GM10847 (cell line): Measurements from ENCODE around the gene PLIN4.

Experiments
- POLR2A ChIP-seq: IDR thresholded peaks from 2 replicates; pipeline ENCODE4 v1.6.1; 2011; ENCODE audit not compliant: insufficient read length; ENCODE audit errors: extremely low read depth

The PLIN4 gene

DNA sequence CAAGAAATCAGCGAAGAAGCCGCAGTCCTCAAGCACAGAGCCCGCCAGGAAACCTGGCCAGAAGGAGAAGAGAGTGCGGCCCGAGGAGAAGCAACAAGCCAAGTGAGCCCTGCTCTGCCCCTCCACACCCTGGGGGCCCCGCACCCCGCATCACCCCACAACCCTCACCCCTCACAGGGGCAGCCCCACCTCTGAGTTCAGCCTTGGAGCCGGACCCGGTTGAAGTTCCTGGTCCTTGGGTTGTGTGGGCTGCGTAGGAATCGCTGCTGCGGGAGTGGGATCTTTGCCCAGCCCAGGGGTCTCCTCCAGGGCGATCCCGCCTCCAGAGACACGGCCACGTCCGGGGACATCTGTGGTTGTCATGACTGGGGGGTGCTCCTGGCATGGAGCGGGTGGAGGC lies 22.0 kb downstream of the PLIN4 start:
- no peak for TF ChIP-seq POLR2A

DNA sequence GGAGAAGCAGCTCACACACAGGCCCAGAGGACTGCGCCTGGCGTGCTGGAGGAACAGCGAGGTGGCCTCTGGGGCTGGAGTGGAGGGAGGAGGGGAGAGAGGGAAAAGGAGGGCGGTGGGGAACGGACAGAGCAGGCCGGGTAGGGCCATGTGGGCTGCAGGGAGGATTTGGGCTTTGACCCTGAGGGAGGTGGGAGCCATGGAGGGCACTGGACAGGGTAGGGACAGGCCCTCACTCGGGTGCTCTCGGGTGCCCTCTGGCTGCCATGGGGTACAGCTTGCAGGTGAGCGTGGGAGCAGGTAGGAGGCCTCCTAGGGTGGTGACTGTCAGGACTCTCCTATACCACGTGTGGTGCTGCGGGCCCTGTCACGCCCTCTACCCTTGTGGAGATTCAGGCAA lies 22.8 kb downstream of the PLIN4 start:
- TF ChIP-seq POLR2A: no peak

DNA sequence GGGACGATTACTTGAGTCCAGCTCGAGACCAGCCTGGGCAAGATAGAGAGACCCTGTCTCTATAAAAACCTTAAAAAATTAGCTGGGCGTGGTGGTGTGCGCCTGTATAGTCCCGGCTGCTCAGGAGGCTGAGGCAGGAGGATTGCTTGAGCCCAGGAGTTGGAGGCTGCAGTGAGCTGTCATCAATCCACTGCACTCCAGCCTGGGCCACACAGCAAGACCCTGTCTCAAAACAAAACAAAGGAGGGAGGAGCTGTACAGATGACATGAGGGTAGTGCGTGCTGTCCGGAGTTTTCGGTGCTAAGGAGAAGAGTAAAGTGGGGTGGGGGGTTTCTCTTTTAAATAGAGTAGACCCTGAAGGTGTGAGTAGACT lies 23.6 kb downstream of the PLIN4 start:
- TF ChIP-seq POLR2A: no peak

DNA sequence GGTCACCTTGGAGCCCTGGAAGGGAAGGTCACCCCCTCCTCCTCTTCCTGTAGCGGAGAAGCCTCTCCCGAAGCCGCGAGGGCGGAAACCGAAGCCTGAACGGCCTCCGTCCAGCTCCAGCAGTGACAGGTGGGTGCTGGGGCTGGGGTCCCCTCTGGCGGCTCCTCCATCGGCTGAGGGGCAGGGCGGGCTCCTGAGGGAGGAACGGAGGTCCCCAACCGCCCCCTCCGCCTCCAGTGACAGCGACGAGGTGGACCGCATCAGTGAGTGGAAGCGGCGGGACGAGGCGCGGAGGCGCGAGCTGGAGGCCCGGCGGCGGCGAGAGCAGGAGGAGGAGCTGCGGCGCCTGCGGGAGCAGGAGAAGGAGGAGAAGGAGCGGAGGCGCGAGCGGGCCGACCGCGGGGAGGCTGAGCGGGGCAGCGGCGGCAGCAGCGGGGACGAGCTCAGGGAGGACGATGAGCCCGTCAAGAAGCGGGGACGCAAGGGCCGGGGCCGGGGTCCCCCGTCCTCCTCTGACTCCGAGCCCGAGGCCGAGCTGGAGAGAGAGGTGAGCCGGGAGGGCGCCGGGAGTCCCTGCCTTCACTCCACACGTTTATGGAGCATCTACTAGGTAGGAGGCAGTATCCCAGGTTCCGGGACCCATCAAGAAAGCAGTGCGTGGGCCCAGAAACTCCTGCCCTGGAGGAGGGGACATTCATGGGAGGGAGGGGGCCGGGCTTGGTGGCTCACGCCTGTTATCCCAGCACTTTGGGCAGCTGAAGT lies 24.2 kb downstream of the PLIN4 start:
- TF ChIP-seq POLR2A: no peak

DNA sequence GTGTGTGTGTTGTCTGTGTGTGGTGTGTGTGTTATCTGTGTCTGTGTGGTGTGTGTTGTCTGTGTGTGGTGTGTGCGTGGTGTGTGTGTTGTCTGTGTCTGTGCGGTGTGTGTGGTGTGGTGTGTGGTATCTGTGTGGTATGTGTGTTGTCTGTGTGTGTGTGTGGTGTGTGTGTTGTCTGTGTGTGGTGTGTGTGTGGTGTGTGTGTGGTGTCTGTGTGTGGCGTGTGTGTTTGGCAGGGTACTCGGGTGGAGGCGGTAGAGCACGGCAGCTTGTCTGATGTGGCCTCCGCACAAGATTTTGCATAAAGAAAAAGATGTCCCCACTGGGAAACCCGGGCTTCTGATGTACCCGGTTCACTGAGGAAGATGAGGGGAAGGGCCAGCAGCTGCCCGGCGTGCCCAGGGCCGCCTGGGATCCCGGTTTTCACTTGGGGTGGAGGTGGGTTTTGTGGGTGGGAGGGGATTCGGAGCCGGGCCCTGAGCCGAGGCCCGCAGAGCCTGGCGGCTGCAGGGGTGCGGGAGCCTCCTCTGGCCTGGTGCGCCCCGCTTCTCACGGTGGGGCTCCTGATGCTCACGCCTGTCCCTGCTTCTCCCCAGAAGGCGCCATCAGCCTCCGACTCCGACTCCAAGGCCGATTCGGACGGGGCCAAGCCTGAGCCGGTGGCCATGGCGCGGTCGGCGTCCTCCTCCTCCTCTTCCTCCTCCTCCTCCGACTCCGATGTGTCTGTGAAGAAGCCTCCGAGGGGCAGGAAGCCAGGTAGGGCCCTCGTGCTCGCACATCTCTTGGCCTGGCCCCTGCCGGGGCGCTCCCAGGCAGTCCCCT lies 25.0 kb downstream of the PLIN4 start:
- TF ChIP-seq POLR2A: no peak

DNA sequence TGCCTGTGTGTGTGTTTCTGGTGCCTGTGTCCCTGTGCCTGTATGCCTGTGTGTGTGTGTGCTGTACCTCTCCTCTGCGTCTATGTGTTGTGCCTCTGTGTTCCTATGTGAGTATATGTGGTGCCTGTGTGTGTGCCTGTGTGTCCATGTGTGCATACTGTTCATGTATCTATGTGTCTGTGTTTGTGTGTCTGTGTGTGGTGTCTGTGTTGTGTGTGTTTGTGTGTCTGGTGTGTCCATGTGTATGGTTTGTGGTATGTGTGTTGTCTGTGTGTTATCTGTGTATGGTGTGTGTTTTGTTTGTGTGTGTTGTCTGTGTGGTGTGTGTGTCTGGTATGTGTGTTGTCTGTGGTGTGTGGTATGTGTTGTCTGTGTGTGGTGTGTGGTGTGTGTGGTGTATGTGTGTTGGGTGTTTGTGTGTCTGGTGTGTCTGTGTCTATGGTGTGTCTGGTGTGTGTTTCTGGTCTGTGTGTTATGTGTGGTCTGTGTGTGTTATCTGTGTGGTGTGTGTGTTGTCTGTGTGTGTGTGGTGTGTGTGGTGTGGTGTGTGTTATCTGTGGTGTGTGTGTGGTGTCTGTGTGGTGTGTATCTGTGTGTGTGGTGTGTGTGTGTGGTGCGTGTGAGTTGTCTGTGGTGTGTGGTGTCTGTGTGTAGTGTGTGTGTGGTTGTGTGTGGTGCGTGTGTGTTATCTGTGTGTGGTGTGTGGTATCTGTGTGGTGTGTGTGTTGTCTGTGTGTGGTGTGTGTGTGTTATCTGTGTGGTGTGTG lies 25.8 kb downstream of the PLIN4 start:
- no peak for TF ChIP-seq POLR2A

DNA sequence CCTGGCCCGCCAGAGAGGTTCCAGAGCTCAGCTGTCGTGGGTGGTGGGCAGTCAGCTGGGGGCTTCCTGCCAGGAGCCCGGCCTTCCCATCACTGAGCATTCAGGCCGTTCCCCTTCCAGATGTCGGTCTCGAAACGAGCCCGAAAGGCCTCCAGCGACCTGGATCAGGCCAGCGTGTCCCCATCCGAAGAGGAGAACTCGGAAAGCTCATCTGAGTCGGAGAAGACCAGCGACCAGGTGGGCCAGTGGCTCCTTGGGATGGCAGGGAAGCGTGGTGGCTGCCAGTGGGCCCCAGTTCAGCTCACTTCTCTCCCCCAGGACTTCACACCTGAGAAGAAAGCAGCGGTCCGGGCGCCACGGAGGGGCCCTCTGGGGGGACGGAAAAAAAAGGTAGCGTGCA lies 26.8 kb downstream of the PLIN4 start:
- no peak for TF ChIP-seq POLR2A

DNA sequence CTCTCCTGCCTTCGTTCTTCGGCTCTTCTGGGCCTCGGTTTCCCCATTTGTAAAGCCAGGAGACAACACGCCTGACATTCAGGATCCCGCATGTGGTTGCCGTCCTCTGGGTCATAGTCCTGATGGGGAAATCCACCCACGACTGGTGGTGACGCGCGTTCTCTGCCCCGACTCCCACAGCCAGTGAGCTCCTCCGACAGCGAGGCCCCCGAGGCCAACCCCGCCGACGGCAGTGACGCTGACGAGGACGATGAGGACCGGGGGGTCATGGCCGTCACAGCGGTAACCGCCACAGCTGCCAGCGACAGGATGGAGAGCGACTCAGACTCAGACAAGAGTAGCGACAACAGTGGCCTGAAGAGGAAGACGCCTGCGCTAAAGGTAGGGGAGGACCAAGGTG lies 29.8 kb downstream of the PLIN4 start:
- TF ChIP-seq POLR2A: no peak

DNA sequence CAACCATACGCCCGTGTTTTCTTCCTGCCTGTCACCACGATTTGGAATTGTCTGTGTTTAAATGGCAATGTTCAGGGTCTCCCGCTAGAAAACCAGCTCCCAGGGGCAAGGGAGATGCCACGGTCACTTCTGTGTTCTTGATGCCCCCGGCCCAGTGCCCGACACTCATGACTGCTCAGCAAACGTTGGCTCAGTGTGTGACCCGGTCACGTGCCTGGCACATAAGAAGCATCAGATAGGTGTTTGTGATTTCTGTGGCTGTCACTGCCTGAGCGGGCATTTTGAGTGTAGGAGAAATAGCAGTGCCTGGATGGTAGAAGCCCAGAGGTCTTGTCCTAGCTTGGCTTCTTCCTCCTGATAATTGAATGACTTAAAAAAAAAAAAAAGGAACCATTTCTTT lies 30.7 kb downstream of the PLIN4 start:
- TF ChIP-seq POLR2A: no peak

DNA sequence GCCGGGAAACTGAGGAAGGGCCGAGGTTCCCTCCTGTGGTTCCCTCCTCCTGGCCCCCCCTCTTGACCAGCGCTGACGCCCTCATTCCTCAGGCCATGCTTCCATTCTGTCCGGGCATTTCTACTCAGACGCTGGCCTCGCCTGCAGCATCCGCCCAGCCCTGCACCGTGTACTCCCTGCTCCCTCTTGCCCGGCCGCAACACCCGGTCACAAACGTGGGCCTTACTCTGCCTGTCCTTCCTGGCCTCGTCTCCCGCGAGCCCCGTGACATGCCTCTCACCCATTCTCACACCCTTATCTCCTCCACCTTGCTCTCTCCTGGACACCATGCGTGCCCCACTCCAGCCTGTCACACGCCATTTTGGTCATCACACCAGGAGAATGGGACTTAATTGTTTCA lies 34.9 kb downstream of the PLIN4 start:
- TF ChIP-seq POLR2A: no peak

DNA sequence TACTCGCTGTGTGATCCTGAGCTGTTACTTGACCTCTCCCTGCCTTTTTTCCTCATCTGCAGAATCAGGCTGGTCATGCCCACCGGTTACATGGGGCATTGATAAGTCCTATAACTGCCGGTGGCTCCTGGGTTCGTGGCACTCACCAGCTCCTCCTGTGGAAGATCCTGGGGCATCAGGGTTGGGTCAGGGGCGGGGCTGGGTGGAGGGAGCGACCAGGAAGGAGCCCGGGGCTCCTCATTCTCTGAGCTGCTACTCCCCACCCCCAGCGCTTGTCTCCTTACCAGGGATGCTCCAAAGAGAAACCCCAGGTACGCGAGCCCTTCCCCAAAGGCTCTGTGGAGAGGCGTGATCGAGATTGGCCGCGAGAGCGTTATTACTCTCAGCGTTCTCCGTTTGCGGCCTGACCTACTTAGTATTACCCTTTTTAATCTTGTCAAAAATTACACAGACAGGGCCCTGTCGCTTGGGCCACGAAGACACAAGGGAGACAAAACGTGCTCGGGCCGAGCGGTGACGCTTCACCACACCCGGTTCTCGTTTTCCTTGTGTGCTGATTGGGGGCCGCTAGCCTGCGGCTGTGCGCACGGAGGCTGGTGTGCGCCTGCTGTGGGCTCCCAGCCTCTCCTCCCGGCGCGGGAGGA lies 35.4 kb downstream of the PLIN4 start:
- TF ChIP-seq POLR2A: no peak

DNA sequence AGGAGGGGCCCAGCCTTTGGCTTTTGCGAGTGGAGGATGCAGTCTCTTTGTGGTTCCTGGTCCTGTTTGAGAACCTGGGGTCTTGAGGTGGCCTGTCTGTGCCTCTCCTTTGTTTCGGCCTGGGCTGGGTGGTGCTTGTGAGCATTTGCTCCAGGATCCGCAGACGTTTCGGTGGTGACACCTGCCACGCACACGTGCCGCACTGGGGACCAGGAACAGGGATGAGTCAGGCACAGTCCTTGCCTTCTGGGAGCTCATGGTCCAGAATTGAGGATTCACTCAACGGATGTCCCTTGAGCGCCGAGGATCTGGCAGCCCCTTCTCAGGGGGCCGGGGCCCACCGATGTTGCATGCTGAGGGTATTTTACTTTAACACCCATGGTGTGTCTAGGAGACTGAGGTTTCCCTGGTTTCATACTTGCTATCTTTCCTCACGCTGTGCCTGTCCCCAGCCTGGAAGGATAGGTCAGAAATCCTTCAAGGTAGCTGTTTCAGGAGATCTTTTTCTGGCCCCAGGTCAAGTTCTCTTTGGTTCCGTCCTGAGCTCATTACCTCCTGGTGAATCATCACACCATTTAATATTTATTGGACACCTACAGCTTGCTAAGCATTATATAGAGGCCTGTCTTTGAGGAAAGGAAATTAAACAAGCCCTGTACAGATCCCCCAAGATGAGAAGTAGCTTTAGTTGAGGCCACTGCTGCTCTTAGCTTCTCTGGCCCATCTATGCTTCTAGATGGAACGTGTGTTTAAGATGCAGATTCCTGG lies 41.1 kb downstream of the PLIN4 start:
- no peak for TF ChIP-seq POLR2A

DNA sequence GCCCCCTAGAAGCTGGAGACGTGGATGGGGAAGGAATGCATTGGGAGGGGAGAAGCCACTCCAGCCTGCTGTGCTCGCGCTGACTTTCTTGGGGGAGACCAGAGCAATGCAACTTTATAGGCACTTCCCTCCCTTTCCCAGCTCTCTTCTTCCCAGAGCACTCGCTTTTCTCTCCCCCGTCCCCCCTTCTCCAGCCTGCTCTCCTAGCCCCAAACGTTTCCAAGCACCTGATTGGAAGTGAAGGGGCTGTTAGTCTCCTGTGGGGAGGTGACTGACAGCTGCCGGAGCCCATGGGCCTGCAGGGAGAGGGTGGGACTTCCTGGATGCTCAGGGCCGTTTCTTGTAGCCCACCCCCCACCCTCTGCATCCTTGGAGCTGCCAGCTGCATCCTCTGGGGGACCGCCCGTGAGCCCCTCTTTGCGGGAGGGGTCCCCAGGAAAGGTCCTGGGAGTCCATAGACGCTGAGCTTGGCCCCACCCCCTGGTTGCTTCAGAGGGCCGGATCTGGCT lies 43.7 kb downstream of the PLIN4 start:
- TF ChIP-seq POLR2A: no peak

DNA sequence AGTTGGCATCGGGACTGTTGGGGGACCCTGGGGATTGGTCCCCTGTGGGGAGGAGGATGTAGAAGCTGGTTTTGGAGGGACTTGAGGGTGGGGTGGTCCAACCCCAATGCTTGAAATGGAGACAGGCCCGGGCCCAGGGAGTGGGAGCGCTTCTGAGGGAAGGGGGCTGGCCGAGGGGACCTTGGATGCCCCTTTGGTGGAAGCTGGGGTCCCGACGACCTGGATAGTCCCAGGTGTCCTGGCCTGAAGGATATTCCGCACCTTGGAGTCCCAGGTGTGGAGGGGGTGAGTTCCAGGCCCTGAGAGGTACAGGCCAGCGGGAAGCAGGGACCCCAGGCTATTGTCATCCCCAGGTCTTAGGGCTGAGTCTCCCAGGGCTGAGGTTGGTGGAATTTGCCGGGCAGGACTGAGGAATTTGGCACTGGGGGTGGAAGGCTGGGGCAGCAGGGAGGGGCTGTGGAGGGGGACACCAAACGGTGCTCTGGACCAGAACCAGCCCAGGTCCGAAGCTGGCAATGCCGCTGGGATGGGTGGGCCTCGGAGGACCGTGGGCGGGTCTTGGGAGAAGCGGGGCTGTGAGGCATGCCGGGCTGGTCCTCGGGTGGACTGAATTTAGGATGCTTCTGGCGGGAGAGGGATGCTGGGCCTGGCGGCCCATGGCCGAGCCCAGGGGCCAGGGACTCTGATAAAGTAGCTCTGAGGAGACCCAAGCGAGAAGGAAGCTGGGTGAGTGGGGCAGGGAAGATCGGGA lies 44.3 kb downstream of the PLIN4 start:
- TF ChIP-seq POLR2A: no peak
